CD4-positive, alpha-beta T cell treated with Interleukin-1 beta for 1 hour (primary cell): ENCODE results near the gene ARTN.
A peak's percentile ranks its signal among the peaks of the same experiment; 100 is the strongest.

Source experiments
- DNase-seq, 2 donors: peaks; one replicate each; pipeline ENCODE4 v3.0.0-alpha.2; 2020 to 2022

Gene ARTN

DNA sequence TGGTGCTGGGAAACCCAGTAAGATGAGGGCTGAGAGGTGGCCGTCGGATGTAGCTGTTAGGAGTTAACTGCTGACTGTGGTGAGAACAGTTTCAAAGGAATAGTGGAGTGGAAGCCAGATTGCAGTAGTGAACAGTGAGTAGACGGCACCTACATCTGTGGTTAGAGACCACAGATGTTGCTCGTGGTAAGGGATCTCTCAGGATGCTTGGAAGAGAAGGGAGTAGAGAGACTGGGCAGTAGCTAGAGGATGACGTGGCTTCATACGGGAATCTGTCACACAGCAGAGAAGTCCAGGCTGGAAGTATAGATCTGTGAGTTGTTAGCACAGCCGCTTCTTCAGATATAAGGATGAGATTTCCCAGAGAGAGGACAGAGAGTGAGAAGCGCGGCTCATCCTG lies 7.8 kb upstream of the ARTN start:
- no peak for DNase-seq

DNA sequence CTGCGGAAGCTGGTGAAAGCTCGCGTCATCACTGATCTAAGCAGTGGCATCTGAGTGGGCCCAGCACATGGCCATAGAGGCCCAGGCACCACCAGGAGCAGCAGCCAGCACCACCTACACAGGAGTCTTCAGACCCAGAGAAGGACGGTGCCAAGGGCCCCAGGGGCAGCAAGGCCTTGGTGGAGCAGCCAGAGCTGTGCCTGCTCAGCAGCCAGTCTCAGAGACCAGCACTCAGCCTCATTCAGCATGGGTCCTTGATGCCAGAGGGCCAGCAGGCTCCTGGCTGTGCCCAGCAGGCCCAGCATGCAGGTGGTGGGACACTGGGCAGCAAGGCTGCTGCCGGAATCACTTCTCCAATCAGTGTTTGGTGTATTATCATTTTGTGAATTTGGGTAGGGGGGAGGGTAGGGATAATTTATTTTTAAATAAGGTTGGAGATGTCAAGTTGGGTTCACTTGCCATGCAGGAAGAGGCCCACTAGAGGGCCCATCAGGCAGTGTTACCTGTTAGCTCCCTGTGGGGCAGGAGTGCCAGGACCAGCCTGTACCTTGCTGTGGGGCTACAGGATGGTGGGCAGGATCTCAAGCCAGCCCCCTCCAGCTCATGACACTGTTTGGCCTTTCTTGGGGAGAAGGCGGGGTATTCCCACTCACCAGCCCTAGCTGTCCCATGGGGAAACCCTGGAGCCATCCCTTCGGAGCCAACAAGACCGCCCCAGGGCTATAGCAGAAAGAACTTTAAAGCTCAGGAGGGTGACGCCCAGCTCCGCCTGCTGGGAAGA lies 3.2 kb upstream of the ARTN start:
- no peak for DNase-seq

DNA sequence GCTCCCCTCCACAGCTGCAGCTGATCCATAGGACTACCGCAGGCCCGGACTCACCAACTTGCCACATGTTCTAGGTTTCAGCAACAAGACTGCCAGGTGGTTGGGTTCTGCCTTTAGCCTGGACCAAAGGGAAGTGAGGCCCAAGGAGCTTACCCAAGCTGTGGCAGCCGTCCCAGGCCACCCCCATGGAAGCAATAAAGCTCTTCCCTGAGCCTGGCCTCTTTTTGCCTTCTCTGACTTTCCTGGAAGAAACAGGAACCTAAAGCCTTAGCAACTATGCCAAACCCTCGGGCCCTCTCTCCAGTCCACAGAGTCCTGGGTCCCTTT lies 2.7 kb upstream of the ARTN start:
- no peak for DNase-seq

DNA sequence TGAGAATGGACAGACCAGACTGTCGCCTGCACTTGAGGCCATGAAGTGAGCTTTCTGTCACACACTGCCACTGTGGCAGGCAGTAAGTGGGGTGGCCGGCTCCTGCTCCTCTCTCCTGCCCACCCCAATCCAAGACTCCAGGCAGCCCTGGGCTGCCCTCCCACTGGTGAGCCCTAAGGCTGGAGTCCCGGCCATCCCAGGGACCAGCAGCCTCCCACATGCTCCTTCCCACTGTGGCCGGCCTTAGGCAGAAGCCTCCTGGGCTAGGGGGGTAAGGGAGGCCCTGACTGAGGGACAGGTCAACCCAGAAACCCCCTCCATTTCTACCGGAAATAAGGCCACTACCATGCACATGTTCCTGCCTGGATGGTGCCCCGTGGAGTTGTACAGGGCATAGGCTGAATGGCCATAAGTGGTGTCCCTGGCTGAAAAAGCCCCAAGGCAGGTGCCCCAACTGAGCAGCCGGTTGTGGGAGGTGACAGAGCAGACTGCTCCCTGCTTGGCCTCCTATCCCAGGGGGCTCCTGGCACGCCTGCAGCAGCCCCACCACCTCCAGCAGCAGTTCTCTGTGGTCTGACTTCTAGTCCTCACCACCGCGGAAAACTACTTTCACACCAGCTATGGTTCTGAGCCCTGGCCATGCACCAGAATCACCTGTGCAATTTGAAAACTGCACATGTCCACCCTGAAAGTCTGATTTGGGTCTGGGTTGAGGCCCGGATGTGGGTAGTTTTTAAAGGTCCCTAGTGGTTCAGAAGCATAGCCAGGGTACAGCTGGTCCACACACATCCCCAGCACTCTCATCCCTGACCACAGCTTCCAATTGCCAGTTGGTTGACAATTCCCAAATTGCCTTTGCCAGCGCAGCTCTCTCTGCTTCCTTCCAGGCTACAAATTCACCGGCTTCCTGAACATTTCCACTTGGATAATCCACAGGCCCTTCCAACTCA lies 1.6 kb upstream of the ARTN start:
- no peak for DNase-seq

DNA sequence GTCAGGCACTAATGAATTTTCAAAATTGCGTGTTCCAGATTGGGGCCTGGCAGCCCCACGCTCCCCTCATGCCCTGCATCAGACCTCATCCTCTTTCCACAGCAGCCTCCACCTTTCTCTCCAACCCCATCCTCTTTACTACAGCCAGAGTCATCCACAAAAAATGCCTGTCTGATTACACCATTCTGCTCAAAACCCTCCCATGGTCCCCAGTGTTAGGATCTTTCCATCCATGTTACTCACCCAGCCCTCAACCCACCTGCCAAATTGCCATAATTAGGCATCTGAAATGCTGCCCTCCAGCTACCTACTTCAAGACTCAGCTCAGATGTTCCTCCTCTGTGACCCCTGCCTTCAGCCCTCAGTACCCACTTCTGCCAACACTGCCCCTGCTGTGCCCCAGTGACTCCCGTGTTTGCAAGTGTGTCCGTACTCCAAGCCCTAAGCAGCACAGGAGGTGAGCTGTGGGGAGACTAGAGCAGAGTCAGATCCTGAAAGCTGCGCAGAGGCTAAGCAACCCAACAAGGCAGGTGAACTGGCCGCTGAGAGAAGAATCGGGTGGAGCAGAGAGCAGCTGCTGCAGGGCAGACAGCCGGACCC lies 715 bp upstream of the ARTN start:
- DNase-seq = no peak

DNA sequence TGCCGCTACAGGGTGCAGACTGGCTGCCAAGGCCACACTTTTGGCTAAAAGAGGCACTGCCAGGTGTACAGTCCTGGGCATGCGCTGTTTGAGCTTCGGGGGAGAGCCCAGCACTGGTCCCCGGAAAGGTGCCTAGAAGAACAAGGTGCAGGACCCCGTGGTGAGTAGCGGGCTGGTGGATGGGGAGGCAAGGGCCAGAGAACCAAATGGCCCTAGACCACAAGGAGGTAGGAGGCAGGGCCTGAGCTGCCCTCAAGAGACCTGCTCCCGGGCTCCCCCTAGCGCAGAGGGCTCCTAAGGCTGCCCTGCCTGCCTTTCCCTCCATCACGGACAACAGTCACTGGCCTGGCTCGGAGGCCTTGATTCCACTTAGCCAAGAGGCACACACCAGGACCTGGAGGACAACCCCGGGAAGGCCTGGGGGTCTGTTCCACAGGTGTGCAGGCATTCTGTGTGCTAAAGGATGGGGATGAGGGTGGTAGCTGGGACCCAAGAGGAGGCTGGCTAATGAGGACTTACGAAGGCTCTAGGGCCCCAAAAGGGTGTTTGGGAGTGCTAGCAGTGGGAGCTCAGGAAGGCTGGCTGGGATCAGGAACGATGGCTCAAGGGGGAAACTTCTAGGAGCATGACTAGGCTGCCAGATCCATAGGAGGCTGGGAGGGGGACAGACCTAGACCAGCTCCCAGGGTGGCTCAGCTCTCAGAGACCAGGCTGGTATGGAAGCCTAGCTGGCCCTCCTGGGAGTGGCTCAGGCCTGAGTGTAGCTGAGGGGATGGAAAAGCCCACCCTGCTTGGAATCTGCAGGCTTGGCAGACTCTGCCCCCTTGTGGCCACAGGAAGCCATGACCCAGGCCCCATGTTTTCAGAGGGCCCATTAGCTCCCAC lies 742 bp downstream of the ARTN start:
- DNase-seq = peak; percentile 47 to 60

DNA sequence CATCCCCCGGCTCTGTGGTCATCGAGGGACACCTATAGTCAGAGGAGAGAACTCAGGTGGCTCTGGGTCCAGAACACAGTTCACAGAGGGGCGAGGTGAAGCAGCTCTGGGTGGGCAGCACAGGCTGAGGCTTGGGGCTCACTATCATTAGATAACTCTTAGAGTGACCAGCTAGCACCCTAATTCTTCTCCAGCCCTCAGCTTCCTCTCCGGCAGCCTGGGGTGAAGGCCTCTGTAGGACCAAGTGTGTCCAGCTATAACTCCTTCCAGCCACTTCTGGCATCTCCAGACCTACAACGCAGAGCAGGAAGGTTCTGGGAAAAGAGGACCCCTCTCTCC lies 1.4 kb downstream of the ARTN start:
- DNase-seq = no peak

DNA sequence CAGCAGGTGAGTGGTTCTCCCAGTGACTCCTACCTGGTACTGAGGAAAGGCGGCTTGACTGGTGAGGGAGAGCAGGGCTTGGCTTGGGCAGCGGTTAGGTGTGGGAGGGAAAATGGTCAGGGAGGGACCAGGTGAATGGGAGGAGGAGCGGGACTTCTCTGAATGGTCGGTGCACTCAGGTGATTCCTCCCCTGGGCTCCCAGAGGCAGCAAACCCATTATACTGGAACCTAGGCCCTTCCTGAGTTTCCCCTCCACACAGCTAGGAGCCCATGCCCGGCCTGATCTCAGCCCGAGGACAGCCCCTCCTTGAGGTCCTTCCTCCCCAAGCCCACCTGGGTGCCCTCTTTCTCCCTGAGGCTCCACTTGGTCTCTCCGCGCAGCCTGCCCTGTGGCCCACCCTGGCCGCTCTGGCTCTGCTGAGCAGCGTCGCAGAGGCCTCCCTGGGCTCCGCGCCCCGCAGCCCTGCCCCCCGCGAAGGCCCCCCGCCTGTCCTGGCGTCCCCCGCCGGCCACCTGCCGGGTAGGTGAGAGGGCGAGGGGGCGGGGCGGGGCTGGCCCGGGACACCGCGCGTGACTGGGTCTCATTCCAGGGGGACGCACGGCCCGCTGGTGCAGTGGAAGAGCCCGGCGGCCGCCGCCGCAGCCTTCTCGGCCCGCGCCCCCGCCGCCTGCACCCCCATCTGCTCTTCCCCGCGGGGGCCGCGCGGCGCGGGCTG lies 2.3 kb downstream of the ARTN start:
- no peak for DNase-seq

DNA sequence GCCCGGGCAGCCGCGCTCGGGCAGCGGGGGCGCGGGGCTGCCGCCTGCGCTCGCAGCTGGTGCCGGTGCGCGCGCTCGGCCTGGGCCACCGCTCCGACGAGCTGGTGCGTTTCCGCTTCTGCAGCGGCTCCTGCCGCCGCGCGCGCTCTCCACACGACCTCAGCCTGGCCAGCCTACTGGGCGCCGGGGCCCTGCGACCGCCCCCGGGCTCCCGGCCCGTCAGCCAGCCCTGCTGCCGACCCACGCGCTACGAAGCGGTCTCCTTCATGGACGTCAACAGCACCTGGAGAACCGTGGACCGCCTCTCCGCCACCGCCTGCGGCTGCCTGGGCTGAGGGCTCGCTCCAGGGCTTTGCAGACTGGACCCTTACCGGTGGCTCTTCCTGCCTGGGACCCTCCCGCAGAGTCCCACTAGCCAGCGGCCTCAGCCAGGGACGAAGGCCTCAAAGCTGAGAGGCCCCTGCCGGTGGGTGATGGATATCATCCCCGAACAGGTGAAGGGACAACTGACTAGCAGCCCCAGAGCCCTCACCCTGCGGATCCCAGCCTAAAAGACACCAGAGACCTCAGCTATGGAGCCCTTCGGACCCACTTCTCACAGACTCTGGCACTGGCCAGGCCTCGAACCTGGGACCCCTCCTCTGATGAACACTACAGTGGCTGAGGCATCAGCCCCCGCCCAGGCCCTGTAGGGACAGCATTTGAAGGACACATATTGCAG lies 3.0 kb downstream of the ARTN start:
- DNase-seq = peak in 1 of 2 donors; percentile 23

DNA sequence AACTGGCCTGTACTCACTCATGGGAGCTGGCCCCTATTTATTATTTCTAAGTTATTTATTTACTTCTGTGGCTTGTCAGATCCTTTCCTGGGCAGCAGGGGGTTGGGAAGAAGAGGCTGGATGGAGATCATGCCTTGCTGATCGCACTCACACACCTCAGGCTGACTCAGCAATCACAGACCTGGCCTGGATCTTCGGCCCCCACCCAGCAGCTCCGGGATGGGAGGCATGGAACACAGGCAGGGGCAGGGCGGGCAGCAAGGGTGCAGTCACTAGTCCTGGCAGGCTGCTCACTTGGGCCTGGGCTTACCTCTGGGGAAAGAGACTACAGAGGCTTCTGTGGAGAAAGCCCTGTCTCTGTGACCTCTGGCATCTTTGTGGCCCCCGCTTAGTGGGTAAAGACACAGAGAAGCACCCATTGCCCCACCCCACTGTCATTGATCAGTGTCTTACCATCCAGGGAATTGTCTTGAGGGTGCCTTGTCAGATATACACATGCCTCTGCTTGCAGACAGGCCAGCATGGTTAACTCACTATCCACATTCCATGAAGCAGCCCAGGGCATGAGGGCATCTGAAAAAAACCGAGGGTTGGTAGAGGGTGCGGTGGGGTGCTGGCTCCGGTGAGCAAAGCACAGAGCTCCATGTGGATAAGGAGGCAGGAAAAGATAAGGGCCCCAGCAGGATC lies 3.7 kb downstream of the ARTN start:
- DNase-seq = no peak

DNA sequence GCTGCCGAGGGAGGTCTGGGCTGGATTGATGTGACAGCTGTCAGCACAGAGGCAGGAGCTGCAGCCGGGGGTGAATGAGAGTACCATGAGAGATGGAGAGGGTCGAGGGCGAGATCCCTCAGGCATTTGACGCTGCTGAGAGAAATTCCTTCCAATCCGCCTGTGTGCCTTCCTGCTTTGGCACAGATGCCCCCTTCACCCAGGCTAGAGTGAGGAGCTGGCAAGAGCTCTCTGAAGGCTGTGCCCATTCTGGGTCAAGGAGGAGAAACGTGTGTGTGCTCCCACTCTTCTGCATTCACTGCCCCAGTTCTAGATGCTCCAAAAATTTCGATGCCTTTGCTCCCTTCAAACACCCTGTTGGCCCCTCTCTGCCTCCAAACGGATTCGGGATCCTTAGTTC lies 4.8 kb downstream of the ARTN start:
- no peak for DNase-seq

DNA sequence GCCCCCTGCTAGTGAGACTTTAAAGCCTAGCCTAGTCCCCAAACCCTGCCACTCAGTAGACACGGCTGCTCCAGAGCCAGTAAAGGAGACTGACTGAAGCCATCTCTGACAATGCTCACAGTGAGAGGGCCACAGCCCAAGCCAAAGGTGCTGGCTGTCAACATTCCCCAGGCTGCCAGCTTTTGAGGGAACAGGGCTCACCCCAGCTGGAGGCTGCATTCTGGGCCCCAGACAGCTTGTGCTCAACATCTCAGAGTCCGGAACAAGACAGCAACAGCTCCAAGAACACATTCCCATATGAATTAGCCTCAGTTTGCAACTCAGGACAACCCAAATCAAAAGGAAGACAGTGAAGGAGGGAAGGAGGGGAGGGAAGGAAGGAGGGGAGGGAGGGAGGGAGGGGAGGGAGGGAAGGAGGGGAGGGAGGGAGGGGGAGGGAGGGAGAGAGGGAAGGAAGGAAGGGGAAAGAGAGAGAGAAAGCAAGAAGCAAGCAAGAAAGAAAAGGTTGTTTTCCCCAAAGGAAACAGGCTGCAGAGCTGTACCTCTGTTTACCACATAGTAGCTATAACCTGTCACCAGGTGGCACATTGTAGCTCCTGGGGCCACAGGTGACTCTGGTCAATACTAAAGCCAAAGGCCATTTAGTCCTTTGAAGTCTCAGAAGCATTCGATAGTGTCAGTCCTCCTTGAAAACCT lies 5.4 kb downstream of the ARTN start:
- no peak for DNase-seq

DNA sequence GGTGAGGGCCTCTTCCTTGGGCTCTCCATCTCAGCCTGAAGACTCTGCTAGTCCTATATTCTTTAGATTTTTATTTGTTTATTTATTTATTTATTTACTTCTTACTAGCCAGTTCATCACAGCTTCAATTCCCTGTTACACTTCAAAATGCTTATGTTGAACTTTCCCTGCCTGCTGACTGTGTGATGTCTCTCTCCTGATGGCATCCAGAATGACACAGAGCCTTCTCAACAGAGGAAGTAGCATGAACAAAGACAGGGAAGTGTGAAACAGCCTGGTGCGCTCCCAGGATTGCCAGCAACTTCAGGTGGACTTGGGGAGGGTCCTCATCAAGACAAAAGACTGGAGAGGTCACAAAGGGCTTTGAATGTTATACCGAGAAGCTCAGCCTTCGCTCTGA lies 8.8 kb downstream of the ARTN start:
- DNase-seq = no peak

DNA sequence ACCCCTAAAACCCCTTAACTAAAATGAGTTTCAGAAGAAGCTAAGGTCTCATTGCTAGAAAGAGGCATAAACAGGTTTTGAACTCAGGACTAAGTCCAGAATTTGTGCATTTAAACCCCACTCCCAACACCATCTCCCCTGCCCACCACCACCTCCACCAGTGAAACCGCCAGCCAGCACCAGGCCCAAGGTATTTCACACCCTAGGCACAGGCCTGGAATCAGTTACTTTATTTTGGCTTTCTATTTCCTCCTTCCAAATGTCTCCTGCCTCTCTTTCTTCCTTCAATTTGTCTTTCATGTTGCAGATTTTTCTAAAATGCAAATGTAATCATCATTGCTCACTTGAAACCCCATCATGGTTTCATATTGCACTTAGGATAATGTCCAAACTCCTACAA lies 11.3 kb downstream of the ARTN start:
- no peak for DNase-seq

DNA sequence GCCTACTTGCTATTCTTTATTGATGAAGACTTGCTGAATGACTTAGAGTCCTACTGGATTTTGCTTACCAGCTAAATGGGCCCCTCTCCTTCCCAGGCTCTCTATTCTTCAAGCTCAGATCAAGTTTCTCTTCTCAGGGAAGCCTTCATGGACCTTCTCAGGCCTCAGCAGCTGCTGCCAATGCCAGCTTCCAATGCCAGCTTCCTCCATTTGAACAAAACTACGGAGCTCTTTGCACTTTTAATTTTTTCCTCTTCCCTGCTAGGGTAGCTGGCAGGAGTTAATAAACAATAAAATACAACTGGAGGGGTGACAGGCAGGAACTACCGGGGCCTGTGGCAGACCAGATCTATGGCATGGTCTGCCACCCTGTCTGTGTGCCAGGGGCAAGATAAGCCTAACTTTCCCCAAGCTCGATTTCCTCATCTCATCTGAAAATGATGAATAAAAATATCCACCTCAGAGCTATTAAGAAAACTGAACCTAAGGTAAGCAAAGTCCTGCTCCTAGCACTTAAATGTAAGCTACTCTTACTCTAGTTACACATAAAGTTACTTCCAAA lies 12.2 kb downstream of the ARTN start:
- DNase-seq = no peak

DNA sequence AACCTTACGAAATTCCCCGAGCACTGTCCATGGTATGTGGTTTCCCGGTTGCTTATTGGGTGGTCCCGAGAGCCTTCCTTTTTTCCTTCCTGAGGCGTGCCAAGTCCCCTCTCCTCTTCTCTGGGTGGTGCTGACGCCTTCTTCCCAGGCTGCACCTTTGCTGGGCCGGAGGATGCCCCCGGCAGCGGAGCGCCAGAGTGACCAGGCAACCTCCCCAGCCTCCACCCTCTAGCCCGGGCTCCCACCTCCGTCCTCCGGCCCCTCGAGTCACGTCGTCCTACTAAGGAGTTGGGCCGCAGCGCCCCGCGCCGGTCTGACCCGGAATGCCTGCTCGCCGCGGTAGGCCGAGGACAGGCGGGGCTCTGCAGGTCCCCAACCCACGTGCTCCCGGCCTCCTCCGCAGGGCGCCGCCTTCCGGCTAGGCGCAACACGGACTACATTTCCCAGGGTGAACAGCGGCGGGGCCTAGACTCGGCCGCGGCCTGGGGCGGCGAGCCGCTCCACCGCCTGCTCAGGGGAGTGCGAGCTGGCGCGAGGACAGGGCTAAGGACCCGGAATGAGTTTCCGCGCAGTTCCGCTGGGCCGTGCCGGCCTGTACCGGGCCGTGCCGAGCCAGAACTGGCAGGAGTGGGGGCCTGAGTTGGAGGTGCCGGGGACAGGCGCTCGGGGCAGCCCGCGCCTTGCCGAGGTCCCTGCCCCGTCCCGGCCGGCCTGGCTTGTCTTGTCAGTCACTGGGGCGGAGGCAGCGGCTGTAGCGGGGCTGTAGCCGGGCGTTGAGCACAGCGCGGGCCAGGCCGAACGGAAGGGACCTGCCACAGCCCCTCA lies 12.8 kb downstream of the ARTN start, which contains the start of gene IPO13:
Gene IPO13, plus strand, starts transcription at position 715 of the 825 bp plus-strand sequence. CDS start 651 bp downstream, outside the sequence.
- peak; percentile 95 to 96 for DNase-seq

DNA sequence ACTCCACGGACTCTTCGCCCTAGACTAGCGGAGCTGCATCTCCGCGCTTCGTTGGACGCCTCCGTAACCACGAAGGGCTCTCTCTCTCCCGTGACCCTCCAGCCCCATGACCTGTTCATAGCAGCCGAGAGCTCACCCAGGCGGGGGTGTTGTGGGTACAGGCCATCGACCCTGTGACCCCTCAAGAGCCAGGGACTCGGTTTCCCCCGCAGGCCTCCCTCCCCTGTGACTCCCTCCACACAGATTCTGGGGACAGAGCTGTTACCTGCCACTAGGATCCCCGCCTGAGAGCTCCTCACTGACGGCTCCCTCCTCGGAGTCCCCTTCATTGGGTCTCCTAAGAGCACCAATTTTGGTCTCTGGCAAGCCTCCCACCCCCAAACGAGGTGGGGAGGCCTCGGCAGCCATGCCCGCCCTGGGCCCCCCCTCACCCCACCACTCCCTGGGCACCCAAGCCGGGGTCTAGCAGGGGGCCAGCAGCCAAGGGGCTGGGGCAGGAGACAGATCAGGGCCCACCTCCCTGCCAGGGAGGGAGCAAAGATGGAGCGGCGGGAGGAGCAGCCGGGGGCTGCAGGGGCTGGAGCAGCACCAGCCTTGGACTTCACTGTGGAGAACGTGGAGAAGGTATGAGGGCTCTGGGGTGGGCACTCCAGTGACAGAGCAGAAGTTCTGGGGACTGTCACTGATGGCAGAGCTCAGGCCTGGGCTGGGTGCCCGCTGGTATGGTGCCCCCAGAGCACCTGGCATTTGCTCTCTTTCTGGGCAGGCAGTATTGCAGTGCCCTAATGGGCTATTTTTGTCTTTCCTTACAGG lies 13.7 kb downstream of the ARTN start:
- DNase-seq = no peak

DNA sequence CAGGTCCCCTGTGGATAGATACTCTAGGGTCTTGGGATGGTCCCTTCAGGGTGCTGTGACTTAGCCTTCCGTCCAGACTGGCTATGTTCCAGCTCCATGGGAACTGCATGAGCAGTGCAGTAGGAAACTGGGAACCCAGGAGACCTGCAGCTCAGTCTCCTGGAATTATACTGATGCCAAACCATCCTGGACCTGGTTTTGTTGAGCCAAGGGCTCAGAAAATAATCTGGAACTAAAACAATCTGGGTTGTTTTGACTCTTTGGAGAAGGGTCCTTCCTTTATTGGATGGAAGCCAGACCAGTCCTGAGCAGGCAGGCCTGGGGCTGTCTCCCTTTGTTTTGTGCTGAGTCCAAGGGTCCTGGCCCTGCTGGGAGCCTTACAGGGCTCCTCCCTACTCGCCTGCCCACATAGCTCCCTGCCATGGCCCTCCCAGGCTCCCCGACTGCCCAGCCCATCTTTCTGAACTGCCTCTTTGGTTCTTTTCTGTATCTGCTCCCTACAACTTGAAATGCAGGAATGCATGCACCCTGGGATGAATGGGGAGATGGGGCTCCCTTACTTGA lies 14.4 kb downstream of the ARTN start:
- no peak for DNase-seq
